NCI-H1092 treated with DMSO at 0.1 percent for 48 hours (cell line): ENCODE results near the gene SAXO2.
"Not testable (repeated sequence)": the region's sequence is repeated elsewhere in the genome, so short reads cannot be mapped to it uniquely, and the experiment has no call there.

Source experiments
- DNase-seq: peaks from one replicate; lab custom pipeline; 2025; lab: John Stamatoyannopoulos, UW

Gene SAXO2

DNA sequence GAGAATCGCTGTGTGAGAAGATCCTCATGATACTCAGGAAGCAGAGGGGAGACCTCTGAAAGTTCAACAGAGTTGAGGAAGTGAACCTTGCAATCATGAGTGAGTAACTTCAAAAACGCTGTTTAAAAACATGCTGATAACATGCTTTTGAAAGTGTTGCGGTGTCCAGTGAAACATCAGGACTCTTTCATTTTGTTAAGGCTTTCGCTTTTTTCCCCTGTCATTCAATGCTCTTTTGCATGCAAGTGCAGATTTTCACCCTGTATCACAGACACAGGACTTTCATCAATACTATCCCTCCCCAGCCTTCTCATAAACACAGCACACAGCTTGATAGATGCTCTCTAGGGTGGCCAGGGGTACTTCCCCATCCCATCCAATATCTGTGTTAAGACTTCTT is 23.9 kb downstream of the SAXO2 start:
- not testable (repeated sequence) for DNase-seq

DNA sequence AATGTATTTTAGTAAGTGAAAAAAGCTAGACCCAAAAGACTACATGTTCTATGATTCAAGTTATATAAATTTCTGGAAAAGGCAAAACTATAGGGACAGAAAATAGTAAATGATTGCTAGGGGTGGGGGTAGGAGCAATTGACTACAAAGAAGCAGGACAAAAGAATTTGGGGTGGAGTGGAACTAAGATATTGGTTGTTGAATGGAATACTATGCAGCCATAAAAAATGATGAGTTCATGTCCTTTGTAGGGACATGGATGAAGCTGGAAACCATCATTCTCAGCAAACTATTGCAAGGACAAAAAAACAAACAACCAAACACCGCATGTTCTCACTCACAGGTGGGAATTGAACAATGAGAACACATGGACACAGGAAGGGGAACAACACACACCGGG is 25.6 kb downstream of the SAXO2 start:
- DNase-seq, result not testable (repeated sequence)

DNA sequence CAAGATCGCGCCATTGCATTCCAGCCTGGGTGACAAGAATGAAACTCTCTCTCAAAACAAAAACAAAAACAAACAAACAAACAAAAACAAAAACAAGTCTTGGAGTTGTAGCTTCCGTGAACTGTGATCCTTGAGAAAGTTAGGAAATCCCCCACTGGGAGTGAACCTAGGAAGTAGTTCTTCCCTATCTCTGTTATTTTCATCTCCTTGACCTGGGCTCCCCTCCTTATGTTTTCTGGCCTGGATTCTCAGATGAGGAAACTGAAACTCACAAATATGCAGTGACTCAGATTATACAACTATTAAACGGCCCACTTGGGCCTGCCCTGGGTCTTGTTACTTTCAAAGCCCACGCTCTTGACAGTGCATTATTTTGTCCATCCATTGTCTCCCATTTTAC is 29.7 kb downstream of the SAXO2 start:
- DNase-seq, result no peak

DNA sequence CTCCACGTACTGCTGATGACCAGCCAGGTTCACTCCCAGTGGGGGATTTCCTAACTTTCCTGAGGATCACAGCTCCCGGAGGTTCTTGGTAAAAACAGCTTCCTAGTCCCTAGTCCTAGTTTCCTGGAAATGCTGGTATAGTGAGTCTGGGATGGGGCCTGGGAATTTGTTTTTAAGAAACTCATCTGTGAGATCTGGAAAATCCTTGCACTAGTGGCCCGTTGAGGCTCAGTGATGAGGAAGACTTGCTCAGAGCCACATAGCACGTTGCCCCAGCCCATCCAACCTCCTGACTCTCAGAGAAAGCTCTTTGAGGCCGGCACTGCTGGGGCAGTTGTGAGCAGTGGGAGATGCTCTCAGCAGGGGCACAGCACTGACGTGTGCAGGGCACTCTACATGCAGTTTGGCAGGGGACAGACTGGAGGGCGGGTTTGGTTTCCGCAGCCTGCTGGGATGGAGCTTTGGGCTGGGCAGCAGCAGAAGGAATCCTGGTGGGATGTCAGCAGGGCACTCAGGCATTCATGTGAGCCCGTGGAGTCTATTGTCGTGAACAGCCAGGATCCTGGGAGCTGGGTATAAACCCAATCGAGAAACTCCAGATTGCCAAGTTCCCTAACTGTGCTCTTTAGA is 31.6 kb downstream of the SAXO2 start:
- DNase-seq, result no peak

DNA sequence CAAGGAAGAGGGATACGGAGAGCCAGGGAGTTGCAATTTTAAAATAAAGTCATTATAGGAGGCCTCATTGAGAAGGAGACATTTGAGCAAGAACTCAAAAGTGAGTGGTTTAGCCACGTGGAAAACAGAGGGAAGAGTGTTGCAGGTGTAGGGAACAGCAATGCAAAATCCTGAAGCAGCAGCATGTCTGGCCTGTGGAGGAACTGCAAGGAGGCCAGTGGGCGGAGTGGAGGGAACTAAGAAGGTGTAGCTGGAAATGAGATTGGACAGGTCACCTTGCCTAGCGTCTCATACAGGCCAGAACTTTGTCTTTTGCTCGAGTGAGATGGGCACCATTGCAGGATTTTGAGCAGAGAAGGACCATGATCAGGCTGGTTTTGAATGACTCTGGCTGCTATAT is 34.9 kb downstream of the SAXO2 start:
- DNase-seq, result no peak

DNA sequence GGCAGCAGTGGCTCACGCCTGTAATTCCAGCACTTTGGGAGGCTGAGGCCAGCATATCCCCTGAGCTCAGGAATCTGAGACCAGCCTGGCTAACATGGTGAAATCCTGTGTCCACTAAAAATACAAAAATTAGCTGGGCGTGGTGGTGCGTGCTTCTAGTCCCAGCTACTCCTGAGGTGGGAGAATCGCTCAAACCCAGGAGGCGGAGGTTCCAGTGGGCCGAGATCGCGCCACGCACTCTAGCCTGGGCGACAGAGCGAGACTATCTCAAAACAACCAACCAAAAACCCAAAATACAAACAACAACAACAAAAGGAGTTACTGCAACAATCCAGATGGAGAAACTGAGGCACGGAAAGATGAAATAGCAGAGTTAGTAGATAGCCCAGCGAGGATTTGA is 35.4 kb downstream of the SAXO2 start:
- no peak for DNase-seq

DNA sequence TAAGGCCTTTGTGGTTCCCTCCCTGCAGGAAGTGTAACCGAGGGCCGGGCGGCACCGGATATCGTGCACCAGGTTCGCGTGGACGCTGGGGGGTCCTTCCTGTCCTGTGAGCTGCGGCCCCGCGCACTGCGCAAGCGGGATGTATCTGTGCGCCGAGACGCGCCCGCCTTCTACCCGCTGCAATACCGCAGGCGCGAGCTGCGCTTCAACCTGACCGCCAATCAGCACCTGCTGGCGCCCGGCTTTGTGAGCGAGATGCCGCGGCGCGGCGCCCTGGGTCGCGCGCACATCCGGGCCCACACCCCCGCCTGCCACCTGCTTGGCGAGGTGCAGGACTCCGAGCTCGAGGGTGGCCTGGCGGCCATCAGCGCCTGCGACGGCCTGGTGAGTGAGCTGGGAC is 35.9 kb downstream of the SAXO2 start:
- no peak for DNase-seq

DNA sequence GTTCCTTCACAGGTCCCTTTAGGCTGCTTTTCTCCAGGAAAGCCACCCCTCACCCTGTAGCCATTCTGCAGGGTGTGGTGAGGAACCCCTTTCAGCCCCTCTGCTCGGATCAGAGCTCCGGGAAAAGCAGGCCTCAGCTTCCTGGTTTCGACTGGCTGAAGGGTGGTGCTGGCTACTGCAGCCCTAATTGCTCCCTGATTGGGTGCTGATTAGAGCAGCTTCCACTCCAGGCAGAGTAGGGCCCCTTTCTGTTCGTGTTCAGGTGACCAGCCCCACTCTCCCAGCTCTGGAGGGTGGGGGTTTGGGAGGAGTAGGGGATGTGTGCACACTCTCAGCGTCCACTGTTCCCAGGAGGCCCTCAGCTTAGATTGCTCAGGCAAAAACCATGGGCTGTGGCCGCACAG is 36.9 kb downstream of the SAXO2 start:
- DNase-seq, result not testable (repeated sequence)

DNA sequence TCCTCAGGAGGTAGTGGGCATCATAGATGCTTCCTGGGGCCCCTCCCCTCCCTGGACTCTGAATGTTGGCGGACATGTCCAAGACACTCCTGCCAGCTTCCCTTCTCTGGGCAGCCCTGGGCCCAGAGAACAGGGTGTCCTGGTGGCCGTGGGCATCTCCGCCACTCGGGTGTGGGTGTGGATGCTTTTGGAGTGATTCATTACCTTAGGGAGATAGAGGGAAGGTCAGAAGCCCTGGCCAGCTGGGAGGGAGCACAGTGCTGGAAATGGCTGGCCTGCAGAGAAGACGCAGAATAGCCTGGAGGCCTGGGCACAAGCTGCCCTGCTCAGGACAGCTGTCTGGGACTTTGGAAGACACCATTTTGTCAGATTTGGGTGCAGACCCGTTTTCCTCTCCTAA is 37.7 kb downstream of the SAXO2 start:
- DNase-seq, result not testable (repeated sequence)

DNA sequence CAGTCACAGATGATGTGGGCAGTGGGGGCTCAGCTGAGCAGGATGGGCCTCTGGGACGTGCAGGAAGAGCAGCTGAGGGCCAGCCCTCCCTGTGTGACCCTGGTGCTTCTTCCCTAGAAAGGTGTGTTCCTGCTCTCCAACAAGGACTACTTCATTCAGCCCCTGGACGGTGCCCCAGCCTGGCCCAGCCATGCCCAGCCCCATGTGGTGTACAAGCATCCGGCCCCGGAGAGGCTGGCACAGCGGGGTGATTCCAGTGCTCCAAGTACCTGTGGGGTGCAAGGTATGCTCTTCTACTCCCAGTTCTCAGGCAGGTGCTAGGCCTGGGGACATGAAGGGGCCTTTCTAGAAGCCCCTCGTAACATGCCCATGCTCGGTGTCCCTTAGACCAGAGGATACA is 38.3 kb downstream of the SAXO2 start:
- no peak for DNase-seq

DNA sequence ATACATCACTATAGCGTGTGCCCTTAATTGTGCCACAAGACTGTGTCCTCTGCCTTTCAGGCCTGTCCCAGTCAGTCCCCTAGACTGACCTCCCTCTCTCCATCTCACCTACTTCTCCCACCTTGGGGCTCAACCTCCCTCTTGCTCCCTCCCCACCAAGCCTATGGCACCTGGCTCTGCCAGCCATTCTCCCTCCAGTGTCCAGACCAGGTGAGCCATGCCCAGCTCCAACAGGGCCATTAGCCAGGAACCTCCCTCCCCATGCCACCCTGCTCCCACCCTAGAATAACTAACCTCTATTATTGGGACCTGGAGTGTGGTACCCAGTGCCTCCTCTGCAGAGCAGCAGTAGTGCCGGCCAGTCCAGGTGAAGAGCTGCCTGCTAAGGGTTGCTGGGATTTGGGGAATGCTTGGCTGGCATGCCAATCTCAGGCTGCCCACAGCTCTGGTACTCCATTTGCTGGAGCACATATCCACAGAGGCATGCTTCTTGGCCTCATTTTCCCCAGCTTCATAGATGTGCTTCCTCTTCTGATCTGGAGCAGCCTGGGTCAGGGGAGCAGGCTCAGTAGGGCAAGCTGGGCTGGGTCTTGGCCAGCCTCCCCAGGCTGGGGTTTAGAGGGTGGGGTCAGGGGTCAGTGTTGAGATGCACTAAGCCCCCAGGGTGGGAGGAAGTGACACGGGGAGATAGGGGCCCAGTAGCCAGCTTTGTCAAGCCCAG is 38.8 kb downstream of the SAXO2 start:
- no peak for DNase-seq

DNA sequence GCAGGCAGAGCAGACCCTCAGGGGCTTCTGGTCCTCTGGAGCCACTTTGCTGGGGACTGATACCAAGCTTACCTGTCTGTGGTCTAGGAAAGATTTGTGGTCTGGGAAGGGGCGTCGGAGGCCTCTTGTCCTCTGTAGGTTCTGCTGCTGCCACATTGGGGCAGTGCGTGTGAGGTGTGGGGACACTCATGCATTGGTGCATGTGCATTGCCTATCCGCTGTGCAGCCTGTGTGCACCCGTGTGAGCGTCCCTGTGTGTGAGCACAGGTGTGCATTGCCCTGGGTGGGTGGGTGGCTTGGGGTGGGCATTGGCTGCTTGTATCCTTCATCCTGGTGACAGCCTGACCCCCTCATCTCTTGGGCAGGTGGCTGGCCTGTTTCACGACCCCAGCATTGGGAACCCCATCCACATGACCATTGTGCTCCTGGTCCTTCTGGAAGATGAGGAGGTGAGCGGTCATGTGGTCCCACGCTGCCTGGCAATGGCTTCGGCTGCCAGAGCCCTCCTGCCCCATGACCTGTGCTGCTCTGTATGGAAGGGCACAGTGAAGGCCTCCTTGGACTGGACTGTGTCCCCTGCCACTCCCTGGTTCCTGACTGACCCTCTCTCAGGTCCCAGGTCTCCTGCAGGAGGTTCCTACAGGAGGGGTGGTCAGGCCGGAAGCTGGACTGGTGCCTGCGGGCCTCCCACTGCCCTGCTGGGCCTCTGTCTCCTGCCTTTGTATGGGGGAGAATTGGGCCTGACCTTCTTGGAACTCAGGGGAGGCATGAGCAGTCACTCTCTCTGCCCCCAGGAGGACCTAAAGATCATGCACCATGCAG is 41.5 kb downstream of the SAXO2 start:
- no peak for DNase-seq

DNA sequence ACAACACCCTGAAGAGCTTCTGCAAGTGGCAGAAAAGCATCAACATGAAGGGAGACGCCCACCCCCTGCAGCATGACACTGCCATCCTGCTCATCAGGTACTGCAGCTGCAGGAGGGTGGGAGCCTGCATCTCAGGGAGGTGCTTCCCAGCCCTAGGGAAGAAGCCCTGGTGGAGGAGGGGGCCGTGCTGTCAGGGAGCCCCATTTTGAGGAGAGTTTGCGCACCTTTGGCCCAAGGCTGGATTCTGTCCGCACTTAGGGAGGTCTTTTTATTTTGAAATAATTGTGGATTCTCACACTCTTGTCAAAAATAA is 42.1 kb downstream of the SAXO2 start:
- no peak for DNase-seq

DNA sequence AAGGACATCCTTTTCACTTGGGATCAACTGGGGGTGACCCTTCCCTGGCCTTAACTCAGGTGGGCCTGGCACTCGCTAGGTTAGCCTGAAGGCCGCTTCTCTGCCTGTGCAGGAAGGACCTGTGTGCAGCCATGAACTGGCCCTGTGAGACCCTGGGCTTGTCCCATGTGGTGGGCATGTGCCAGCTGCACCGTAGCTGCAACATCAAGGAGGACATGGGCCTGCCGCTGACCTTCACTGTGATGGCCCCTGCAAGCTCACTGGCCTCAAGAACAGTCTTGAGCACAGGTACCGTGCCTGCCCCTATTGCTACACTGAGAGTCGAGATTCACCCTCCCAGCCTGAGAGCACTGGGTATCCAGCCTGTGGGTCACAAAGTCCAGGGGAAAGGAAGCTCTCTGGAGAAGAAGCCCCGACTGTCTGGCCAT is 43.0 kb downstream of the SAXO2 start:
- DNase-seq, result no peak

DNA sequence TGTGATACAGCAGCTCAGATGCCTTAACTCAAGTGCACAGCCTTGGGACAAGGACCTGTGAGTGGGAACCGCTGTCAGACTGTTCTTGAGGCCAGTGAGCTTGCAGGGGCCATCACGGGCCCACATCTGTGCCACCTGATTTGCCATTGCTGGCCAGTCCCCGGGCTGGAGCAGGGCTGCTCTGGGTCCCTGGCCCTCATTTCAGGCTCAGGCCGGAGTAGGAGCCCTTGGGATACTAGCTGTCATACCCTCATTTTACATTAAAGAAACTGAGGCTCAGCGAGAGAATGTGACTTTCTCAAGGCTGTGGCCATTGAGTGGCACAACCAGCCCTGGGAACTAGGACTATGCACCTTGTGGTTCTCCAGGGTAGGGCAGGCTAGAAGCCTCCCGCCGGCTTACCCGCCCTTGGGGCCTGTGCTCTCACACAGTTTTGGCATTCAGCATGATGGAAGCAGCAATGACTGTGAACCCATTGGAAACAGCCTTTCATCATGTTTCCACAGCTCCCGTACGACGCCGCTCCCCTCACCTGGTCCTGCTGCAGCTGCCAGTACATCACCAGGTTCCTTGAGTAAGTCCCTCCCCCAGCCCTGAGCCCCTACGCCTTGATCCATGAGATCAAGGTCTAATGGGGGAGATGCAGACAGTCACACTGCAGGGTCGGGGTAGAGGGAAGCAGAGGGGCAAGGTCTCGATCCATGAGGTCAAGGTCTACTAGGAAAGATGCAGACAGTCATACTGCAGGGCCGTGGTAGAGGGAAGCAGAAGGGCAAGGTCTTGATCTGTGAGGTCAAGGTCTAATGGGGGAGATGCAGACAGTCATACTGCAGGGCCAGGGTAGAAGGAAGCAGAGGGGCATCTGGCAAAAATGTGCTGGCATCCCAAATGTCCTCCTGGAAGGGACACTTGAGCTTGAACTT is 44.4 kb downstream of the SAXO2 start:
- DNase-seq, result no peak

DNA sequence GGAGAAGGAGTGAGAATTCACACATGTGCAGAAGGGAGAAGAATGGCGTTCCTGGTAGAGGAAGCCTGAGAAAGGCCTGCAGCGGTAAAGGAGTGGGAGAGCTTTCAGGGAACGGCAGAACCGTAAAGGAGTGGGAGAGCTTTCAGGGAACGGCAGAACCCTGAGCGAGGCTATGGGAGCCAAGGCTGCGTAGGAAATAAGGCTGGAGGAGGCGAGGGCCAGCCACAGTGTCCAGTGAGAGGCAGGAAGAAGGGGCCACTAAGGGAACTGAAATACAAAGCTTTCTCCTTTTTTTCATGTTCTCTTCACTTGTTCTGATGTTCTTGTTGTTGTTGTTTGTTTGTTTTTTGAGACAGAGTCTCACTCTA is 45.1 kb downstream of the SAXO2 start:
- no peak for DNase-seq

DNA sequence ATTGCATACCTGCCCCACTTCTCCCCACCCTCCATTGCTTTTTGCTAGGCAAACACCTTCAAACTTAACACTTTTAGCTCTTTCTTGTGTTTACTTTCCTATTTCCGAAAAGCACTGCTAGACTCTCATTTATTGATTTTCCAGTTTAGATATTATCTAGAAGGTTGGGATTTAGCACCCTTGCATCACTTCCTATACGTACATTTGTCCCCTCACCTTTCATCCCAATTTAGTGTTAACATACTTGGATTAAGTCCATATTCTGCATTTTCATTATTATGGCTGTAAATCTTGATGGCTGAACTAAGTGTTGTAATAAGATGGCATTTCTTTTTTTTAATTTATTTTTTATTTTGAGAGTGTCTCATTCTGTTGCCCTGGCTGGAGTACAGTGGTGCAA is 47.2 kb downstream of the SAXO2 start:
- DNase-seq, result no peak

DNA sequence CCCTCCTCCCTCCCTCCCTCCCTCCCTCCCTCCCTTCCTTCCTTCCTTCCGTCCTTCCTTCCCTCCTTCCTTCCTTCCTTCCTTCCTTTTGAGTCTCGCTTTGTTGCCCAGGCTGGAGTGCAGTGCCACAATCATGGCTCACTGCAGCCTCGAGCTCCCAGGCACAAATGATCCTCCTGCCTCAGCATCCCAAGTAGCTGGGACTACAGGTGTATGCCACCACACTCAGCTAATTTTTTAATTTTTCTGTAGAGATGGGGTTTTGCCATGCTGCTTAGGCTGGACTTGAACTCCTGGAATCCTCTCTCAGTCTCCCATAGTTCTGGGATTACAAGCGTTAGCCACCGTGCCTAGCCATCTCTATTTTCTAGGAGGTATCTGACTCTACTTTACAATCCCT is 48.7 kb downstream of the SAXO2 start:
- not testable (repeated sequence) for DNase-seq

DNA sequence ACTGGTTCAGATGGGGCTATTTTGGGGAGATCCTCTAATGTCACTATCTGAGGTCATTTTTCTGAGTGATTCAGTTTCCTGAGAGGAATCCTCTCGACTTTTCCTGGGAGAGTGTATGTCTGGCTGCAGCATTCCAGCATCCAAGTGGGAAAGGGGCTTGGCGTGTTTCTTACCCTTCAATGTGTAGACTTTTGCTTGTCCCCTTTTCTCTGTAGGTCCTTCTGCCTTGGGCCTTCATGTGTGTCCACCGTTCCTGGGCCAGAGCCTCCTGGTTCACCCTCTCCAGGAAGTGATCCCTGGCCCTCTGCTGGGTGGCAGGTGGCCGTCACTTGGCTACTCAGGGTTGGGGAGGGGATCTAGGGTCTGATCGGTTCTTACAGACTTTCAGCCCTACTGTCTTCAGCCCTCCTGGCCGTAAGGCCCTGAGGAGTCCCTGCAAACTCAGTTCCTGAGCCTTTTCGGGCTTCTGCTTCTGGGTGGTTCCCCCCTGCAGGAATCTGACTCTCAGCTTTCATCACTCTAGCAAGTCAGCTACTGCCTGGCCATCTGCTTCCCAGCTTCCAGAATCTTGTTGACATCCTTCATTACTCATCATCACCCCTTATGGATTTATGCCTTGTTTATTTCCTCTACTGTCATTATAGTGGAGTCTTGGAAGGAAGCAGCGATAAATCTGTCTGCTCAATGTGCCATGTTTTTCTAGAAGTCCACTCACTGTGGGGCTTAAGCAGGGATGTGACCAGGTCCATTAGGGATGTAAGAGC is 50.1 kb downstream of the SAXO2 start:
- DNase-seq, result no peak

DNA sequence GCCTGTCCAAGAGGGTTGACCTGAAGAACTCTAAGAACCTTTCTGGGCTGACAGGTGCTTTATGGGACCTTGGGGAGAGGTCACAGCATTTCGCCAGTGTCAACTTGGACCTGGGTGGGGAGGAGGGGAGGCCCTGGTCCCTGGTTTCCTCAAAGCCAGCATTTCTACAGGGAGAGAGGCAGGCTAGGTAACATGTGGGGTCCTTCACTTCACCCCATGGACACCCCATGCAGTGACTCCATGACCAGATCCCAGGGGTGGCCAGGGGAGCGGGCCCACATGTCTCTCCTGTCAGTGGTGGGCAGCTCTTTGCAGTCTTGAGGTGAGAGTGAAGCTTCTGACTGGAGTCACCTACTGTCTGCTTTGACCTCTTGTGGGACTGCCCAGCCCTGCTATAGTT is 50.8 kb downstream of the SAXO2 start:
- DNase-seq, result no peak

DNA sequence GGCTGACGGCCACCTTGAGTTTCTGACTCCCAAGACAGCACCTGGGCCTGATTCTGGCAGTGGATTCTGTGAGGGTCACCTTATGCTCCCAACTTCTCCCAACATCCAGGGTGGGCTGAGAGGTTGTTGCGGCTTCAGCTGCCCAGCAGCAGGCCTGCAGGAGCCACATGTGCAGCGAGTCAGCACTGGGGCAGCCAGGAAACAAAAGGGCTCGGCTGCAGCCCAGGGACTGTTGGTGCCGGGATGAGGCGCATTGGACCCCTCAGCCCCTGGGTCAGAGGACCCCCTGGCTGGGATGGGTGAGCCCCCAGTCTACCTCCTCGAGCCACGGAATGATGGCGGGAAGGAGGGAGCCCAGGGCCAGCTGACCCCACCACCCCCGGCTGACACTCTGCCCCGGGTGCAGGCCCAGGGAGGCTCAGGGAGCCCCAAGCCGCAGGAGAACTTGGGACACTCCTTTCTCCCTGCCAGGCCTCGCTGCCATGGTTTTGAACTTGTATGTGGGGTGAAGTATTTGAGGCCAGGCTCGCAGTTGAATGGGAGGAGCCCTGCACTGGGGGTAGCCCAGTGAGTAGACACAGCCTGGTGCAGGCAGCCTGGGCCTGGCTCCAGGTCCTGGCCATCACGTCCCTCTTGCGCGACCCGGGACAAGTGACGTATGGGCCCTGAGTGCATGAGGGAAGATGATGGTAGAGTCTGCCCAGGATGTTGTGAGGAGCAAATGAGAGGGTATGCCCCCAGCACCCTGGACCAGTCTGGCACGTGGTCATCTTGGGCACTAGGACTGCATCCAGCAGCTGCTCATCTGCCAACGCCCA is 51.5 kb downstream of the SAXO2 start:
- not testable (repeated sequence) for DNase-seq
